ENCODE measurements around the gene KIRREL3.

GRCh38 chr11:126723665-126724045 is 276.9 kb downstream of the KIRREL3 start:
- no peak for TF ChIP-seq CTCF (conservative IDR thresholded peaks at IDR 0.05)
- no peak for TF ChIP-seq ZFX (IDR thresholded peaks at IDR 0.05)
